Measurements from ENCODE around the gene RPL37.
"Not testable (repeated sequence)": the region's sequence is repeated elsewhere in the genome, so short reads cannot be mapped to it uniquely, and the experiment has no call there.

DNA sequence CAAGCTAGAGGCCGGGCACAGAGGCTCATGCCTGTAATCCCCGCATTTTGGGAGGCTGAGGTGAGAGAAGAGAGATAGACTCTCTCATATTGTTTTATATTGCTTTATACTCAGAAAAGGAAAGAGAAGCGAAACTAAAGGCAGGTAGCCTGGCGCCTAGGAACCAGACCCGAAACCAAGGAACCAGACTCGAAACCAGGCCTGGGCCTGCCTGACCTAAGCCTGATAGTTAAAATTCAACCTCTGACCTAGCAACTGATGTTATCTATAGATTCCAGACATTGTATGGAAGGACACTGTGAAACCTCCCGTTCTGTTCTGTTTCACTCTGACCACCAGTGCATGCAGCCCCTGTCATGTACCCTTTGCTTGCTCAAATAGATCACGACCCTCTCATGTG lies 37.2 kb upstream of the RPL37 start:
- TF ChIP-seq, protein P1, sequence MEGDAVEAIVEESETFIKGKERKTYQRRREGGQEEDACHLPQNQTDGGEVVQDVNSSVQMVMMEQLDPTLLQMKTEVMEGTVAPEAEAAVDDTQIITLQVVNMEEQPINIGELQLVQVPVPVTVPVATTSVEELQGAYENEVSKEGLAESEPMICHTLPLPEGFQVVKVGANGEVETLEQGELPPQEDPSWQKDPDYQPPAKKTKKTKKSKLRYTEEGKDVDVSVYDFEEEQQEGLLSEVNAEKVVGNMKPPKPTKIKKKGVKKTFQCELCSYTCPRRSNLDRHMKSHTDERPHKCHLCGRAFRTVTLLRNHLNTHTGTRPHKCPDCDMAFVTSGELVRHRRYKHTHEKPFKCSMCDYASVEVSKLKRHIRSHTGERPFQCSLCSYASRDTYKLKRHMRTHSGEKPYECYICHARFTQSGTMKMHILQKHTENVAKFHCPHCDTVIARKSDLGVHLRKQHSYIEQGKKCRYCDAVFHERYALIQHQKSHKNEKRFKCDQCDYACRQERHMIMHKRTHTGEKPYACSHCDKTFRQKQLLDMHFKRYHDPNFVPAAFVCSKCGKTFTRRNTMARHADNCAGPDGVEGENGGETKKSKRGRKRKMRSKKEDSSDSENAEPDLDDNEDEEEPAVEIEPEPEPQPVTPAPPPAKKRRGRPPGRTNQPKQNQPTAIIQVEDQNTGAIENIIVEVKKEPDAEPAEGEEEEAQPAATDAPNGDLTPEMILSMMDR (IDR thresholded peaks at IDR 0.05): not testable (repeated sequence)
- TF ChIP-seq POLR2A (IDR thresholded peaks at IDR 0.05): not testable (repeated sequence)

Measured in tibial nerve (tissue), 3 donors.